Fibroblast of pulmonary artery (primary cell): Measurements from ENCODE around the gene NPIPB8.
"Not testable (repeated sequence)": the region's sequence is repeated elsewhere in the genome, so short reads cannot be mapped to it uniquely, and the experiment has no call there.

Experiments
- DNase-seq: peaks from one replicate; pipeline ENCODE4 v3.0.0-alpha.2; 2010; ENCODE audit warnings: low read depth
- H3K4me3 ChIP-seq: replicated peaks from 2 replicates; pipeline ENCODE4 v1.5.1; 2011; ENCODE audit warnings: low read depth, mild to moderate bottlenecking, control low read depth, low read length, moderate library complexity
- TF ChIP-seq, protein P1 (sequence below): IDR thresholded peaks from 2 replicates; pipeline ENCODE4 v1.5.1; 2011; ENCODE audit warnings: mild to moderate bottlenecking, control low read depth, low read length, inconsistent platforms; ENCODE audit errors: missing control alignments

Gene NPIPB8

DNA sequence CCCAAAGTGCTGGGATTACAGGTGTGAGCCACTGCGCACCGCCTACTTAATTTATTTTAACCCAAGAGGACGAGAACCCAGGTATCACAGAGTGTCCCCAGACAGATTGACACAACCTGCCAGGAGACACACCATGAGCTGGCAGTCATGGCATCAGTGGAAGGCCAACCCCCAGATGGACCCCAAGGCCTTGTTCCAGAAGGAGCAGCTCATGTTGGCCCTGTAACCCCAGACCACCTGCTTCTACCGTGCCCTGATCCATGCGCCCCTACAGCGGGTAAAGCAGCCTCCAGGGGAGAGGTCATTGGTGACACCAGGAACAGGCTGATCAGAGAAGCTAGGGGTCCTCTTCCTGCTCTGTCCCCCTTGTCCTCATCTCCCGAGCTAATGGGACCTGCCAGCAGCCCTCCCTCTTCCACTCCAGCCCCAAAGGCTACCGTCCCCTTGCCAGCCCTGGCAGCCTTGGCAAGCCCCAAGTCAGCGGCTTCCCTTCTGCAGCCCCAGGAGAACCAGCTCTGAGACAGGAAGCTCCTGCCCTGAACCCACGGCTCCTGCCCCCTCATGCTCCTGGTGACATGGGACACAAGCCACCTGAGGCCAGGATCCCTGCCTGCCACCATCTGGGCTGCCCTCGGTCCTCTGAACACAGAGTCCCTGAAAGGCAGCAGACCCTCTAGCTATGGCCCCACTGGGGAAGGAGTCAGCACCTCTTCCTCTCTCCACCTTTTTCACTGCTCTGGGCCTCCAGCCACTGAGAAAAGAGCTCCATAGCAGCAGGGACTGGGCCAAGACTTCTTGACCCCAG lies 34.3 kb upstream of the NPIPB8 start:
- no peak overlapping the region for H3K4me3 ChIP-seq
- TF ChIP-seq, protein P1, sequence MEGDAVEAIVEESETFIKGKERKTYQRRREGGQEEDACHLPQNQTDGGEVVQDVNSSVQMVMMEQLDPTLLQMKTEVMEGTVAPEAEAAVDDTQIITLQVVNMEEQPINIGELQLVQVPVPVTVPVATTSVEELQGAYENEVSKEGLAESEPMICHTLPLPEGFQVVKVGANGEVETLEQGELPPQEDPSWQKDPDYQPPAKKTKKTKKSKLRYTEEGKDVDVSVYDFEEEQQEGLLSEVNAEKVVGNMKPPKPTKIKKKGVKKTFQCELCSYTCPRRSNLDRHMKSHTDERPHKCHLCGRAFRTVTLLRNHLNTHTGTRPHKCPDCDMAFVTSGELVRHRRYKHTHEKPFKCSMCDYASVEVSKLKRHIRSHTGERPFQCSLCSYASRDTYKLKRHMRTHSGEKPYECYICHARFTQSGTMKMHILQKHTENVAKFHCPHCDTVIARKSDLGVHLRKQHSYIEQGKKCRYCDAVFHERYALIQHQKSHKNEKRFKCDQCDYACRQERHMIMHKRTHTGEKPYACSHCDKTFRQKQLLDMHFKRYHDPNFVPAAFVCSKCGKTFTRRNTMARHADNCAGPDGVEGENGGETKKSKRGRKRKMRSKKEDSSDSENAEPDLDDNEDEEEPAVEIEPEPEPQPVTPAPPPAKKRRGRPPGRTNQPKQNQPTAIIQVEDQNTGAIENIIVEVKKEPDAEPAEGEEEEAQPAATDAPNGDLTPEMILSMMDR, result no peak
- no peak for DNase-seq

DNA sequence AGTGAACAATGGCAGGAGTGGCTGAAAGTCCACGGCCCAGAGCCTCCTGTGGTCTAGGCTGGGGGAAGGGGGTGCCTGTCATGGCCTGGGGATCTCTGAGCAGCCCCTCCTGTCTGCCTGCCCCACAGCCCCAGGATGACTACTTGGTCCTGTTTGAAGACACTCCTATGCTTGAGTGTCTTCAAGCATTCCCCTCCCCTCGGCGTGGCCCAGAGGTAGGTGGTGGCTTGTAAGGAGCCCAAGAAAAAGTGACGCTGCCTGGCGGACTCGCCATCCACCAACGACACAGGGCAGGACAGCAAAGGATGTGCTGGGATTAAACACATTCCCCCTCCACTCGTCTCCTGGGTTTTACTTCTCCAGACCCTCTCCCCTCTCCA lies 33.7 kb upstream of the NPIPB8 start:
- TF ChIP-seq, protein P1, result no peak
- DNase-seq, result no peak
- no peak overlapping the region for H3K4me3 ChIP-seq

DNA sequence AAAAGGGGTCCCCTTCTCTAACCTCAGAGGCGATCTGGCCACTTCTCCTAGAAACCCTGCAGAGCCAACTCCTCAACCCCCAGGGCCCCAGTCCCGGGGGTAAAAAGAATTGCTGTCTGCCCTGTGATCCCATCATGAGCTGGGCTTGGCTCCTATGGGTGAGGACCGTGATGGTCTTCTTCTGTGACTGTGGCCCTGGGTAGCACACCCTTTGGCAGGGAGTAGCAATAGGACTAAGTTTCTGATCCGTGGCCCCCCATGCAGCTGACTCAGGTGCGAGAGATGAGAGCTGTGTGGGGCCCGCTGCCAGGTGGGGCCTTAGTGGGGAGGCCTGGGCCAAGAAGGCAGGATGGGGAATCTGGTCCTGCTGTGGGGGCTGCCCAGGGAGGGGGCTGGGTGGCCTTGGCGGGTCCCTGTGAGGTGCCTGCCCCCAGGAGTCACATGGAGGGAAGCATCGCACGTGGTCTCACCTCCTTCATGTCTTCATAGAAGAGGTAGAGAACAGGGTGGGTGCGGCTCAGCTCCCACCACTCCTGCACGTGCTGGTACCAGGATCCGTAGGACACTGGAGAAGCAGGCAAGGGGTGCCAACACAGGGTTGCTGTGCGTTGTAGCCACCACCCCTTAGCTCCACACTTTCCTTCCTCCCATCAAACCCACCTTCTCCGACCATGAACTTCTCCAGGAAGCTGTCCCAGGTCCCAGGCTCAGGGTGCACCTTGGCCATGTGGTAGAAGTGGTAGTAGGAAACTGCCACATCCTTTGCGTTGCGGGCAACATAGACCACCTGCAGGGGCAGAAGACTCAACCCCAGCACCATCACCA lies 31.4 kb upstream of the NPIPB8 start:
- TF ChIP-seq, protein P1, result no peak
- no peak for DNase-seq
- no peak overlapping the region for H3K4me3 ChIP-seq

DNA sequence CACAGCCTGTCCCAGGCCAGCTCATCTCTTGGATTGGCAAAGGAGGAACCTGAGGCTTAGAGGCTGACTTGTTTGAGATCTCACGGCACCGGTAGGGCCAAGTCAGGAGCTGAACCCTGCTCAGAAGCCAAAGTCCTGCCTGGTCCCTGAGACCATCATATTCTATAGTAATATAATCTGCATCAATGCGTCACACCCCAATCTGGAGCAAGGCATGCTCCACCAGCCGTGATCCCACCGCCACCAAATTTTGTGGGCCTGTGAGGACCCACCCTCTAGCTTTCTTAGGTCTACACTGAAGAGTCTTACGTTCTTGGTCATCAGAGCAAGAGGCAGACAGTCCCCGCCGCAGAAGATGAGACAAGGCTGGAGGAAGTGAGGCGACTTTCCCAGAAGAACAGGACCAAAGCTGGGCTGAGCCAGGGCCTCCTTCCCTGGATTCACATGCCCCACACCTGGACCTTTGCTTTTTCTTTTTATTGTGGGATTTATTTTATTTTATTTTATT lies 30.7 kb upstream of the NPIPB8 start:
- no peak for DNase-seq
- no peak overlapping the region for H3K4me3 ChIP-seq
- TF ChIP-seq, protein P1, result no peak

DNA sequence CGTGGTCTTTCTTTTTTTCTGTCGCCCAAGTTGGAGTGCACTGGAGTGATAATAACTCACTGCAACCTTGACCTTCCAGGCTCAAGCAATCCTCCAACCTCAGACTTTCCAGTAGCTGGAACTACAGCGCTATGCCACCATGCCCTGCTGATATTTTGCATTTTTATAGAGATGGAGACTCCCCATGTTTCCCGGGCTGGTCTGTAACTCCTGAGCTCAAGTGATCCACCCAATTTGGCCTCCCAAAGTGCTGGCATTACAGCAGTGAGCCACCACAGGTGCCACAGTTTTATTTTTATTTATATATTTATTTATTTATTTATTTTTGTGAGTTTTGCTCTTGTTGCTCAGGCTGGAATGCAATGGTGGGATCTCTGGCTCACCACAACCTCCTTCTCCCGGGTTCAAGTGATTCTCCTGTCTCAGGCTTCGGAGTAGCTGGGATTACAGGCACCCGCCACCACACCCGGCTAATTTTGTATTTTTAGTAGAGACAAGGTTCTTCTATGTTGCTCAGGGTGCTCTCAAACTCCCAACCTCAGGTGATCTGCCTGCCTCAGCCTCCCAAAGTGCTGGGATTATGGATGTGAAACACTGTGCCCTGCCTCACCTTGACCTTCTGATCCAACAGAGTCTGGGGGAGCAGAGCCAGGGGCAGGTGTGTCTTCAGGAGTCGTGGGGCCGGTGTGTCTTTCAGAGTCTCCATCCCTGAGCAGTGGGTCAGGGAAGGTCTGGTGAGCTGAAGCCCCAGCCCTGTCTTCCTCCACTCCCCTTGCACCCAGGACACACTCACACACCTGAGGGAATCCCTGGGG lies 30.0 kb upstream of the NPIPB8 start:
- not testable (repeated sequence) for DNase-seq, H3K4me3 ChIP-seq

DNA sequence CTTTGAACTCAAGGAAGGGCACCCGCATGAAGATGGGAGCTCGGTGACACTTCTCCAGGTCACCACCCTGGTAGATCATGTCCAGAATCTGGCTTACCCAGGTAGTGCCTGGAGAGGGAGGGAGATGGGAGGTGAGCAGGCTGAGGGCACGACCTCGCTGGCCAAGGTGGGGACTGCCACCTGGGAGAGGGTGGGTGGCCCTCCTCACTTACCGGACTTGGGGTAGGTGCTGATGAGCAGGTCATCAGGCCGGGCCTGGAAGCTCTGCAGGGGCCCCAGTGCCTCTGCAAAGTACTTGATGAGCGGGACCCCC lies 29.4 kb upstream of the NPIPB8 start:
- H3K4me3 ChIP-seq, DNase-seq: not testable (repeated sequence)

DNA sequence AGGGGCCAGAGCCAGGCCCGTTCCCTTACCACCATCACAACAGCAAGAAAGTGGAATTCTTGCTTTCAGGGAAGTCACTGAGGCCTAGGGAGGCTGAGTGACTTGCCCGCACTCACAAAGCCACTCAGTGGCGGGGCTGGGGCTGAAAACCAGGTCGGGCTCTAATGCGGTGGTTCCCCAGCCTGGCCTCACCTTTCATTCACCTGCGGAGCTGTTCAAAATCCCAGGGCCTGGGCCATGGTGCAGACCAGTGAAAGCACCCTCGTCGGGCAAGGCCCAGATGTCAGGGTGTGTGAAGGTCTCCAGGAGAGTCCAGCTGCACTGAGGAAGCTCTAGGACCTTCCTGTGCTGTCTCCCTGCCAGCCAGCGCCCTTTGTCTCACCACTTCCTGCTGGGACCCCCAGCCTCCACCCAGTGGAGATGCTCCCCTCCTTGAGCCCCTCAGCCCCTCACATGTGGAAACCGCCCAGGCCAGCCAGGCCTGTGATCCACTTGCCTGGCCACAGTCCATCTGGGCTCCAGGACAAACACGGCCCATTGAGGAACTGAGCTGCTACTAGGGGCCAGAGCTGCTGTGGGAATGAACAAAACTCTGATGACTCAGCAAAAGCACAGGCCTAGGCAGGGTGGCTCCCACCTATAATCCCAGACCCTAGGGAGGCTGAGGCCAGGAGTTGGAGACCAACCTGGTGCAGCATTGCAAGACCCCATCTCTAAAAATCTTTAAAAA lies 28.8 kb upstream of the NPIPB8 start:
- peak; percentile 51 for DNase-seq
- H3K4me3 ChIP-seq, result peak overlapping the region; percentile 59
